HepG2 (cell line): ENCODE results near the gene PSMB3. TPM values are rescaled to one million over a fixed set of nuclear protein-coding genes. Genes with fewer than 3 reads are reported as not detected.
A peak's percentile ranks its signal among the peaks of the same experiment; 100 is the strongest.

Experiments used
- BHLHE40 ChIP-seq: IDR thresholded peaks from 2 replicates; pipeline ENCODE4 v1.6.1; 2011; ENCODE audit warnings: low read length, improper control_type of control experiment
- BRCA1 ChIP-seq: sonication (generic); formaldehyde crosslinking; IDR thresholded peaks from 2 replicates; pipeline ENCODE4 v1.4.0; 2020; ENCODE audit warnings: missing genetic modification reagents
- CBX5 ChIP-seq: sonication (generic); formaldehyde crosslinking; IDR thresholded peaks from 2 replicates; pipeline ENCODE4 v1.4.0; 2020; ENCODE audit warnings: missing genetic modification reagents, borderline replicate concordance
- CTCF ChIP-seq: sonication (generic); formaldehyde crosslinking; IDR thresholded peaks from 2 replicates; pipeline ENCODE4 v1.5.0; 2020; ENCODE audit warnings: mild to moderate bottlenecking, missing genetic modification reagents, moderate library complexity
- HNF4A ChIP-seq: sonication (generic); formaldehyde crosslinking; IDR thresholded peaks from 2 replicates; pipeline ENCODE4 v1.4.0; 2020; ENCODE audit warnings: missing genetic modification reagents
- JARID2 ChIP-seq: sonication (generic); formaldehyde crosslinking; IDR thresholded peaks from 2 replicates; pipeline ENCODE4 v1.8.1; 2023; ENCODE audit warnings: missing genetic modification reagents, inconsistent platforms; ENCODE audit not compliant: insufficient replicate concordance
- KAT7 ChIP-seq: IDR thresholded peaks from 2 replicates; pipeline ENCODE4 v1.6.1; 2018; ENCODE audit warnings: borderline replicate concordance, missing compliant biosample characterization
- KLF12 ChIP-seq: sonication (generic); formaldehyde crosslinking; IDR thresholded peaks from 2 replicates; pipeline ENCODE4 v1.4.0; 2020; ENCODE audit warnings: missing genetic modification reagents, borderline replicate concordance
- LRRFIP1 ChIP-seq: sonication (generic); formaldehyde crosslinking; conservative IDR thresholded peaks from 2 replicates; pipeline ENCODE4 v1.4.0; 2020; ENCODE audit warnings: missing genetic modification reagents
- MAX ChIP-seq: IDR thresholded peaks from 2 replicates; pipeline ENCODE4 v1.6.1; 2012; ENCODE audit warnings: inconsistent platforms
- PAF1 ChIP-seq: IDR thresholded peaks from 2 replicates; pipeline ENCODE4 v1.6.1; 2016; ENCODE audit warnings: missing genetic modification reagents, missing compliant biosample characterization
- POLR2A ChIP-seq, 2 experiments: IDR thresholded peaks; 2 replicates each; pipeline ENCODE4 v1.6.1; 2011; ENCODE audit warnings: low read depth in 2 of 2, low read length in 2 of 2, mild to moderate bottlenecking in 1 of 2, moderate library complexity in 1 of 2; ENCODE audit not compliant: insufficient read depth in 1 of 2
- SAFB2 ChIP-seq: sonication (generic); formaldehyde crosslinking; IDR thresholded peaks from 2 replicates; pipeline ENCODE4 v1.5.1; 2020; ENCODE audit warnings: missing genetic modification reagents, low read depth, mild to moderate bottlenecking, borderline replicate concordance
- SIX4 ChIP-seq: sonication (generic); formaldehyde crosslinking; IDR thresholded peaks from 2 replicates; pipeline ENCODE4 v1.4.0; 2020; ENCODE audit warnings: missing genetic modification reagents
- SP1 ChIP-seq, 2 experiments: fragments of 450-650 bp in 1 of 2; sonication (generic) in 1 of 2; formaldehyde crosslinking in 1 of 2; IDR thresholded peaks; 2 replicates each; pipeline versions ENCODE4 v1.4.0 to v1.6.1; 2016 to 2020; ENCODE audit warnings: missing genetic modification reagents in 1 of 2
- SRSF1 ChIP-seq: fragments of 200-400 bp; formaldehyde crosslinking; optimal IDR thresholded peaks from 2 replicates; pipeline ENCODE3; 2017; ENCODE audit warnings: mild to moderate bottlenecking, low read depth, low read length, moderate library complexity
- SSRP1 ChIP-seq: IDR thresholded peaks from 2 replicates; pipeline ENCODE4 v1.6.1; 2016; ENCODE audit warnings: control low read depth
- TIGD3 ChIP-seq: sonication (generic); formaldehyde crosslinking; IDR thresholded peaks from 2 replicates; pipeline ENCODE4 v1.5.1; 2020; ENCODE audit warnings: mild to moderate bottlenecking, missing genetic modification reagents, borderline replicate concordance
- TSC22D2 ChIP-seq: sonication (generic); formaldehyde crosslinking; IDR thresholded peaks from 2 replicates; pipeline ENCODE4 v1.5.1; 2020; ENCODE audit warnings: missing genetic modification reagents, mild to moderate bottlenecking, borderline replicate concordance
- ZNF484 ChIP-seq: sonication (generic); formaldehyde crosslinking; IDR thresholded peaks from 2 replicates; pipeline ENCODE4 v1.5.1; 2020; ENCODE audit warnings: mild to moderate bottlenecking, low read depth, missing genetic modification reagents, borderline replicate concordance
- ZNF740 ChIP-seq: sonication (generic); formaldehyde crosslinking; IDR thresholded peaks from 2 replicates; pipeline ENCODE4 v1.4.0; 2020; ENCODE audit warnings: missing genetic modification reagents
- ZNF780A ChIP-seq: sonication (generic); formaldehyde crosslinking; IDR thresholded peaks from 2 replicates; pipeline ENCODE4 v1.8.0; 2022; ENCODE audit warnings: mild to moderate bottlenecking, missing genetic modification reagents, moderate library complexity
- ZNF879 ChIP-seq: sonication (generic); formaldehyde crosslinking; IDR thresholded peaks from 2 replicates; pipeline ENCODE4 v1.8.1; 2023; ENCODE audit warnings: missing genetic modification reagents
- polyA plus RNA-seq, 8 experiments: library from polyadenylated mRNA; depleted of rRNA in 3 of 8; stranded (reverse) in 7 of 8; unstranded in 1 of 8; fragments of >200 nt; fragmentation: Illumina TruSeq in 4 of 8; extraction: Trizol in 4 of 8; gene quantifications; 2 replicates each; pipeline versions ENCODE4 v1.2.1 to v1.2.3, GENCODE V29; 2011 to 2016; ENCODE audit warnings: low read depth in 4 of 8, missing spikeins in 1 of 8, mixed read lengths in 1 of 8; ENCODE audit not compliant: insufficient read depth in 1 of 8
- total RNA-seq, 5 experiments: library from RNA; depleted of rRNA; stranded (reverse); fragments of >200 nt; fragmentation: Illumina TruSeq; extraction: Trizol; gene quantifications; 2 replicates each; pipeline ENCODE4 v1.2.3, GENCODE V29; 2016; ENCODE audit warnings: low read depth in 1 of 5
- TF ChIP-seq, protein P1 (sequence below): sonication (generic); formaldehyde crosslinking; IDR thresholded peaks from 2 replicates; pipeline ENCODE4 v1.4.0; 2020; ENCODE audit warnings: mild to moderate bottlenecking, missing genetic modification reagents

PSMB3 gene
- total and polyA plus RNA-seq, 2 of the 13 experiments (the other 11 are each of a cell fraction or from before 2014, with no cell fraction given), result 366 to 517 TPM

GRCh38 chr17:38705803-38706504 lies 46.6 kb upstream of the PSMB3 start (continued):
- TF ChIP-seq SAFB2 (CRISPR knock-in tag) (no peak), HNF4A (0 out of 2 replicates have a peak, but pooled peaks have one; percentile 7), TIGD3 (CRISPR knock-in tag) (no peak), SP1 (IDR thresholded peaks at IDR 0.05) (no peak), SP1 (CRISPR knock-in tag; IDR thresholded peaks at IDR 0.05) (no peak), ZNF879 (CRISPR knock-in tag) (0 out of 2 replicates have a peak, but pooled peaks have one; percentile 0), MAX (peak; percentile 58), KLF12 (peak; percentile 17; the same call in 1 of the 2 replicates), SIX4 (CRISPR knock-in tag) (no peak), BRCA1 (CRISPR knock-in tag) (no peak), PAF1 (CRISPR knock-in tag) (no peak), SRSF1 (peak; percentile 94), TSC22D2 (CRISPR knock-in tag) (no peak), SSRP1 (CRISPR knock-in tag) (no peak; the same call in 1 of the 2 replicates), CBX5 (CRISPR knock-in tag) (no peak), KAT7 (CRISPR knock-in tag) (0 out of 2 replicates have a peak, but pooled peaks have one; percentile 10), BHLHE40 (no peak), JARID2 (CRISPR knock-in tag) (no peak), LRRFIP1 (no peak), ZNF780A (CRISPR knock-in tag) (no peak), CTCF (no peak), POLR2A (IDR thresholded peaks at IDR 0.05; ENCODE audit: insufficient read depth in 1 of 2, low read depth in 2 of 2, low read length in 2 of 2) (peak in 1 of 2 experiments; percentile 32; a peak in 2 of 4 replicates), ZNF484 (no peak), ZNF740 (CRISPR knock-in tag) (peak; percentile 21; the same call in 1 of the 2 replicates)
- TF ChIP-seq, protein P1, sequence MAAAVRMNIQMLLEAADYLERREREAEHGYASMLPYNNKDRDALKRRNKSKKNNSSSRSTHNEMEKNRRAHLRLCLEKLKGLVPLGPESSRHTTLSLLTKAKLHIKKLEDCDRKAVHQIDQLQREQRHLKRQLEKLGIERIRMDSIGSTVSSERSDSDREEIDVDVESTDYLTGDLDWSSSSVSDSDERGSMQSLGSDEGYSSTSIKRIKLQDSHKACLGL, result no peak
